A549 treated with CORT108297 at 1 μM for 4 hours (cell line): ENCODE data around the gene OR8B2. TPM values are rescaled to one million over a fixed set of nuclear protein-coding genes. Genes with fewer than 3 reads are reported as not detected.

Source experiments
- total RNA-seq: library from RNA; stranded (reverse); fragments of 200-300 nt; extraction: Qiagen RNA extraction; gene quantifications from 5 replicates; pipeline ENCODE4 v1.2.3, GENCODE V29; 2022

Gene OR8B2, protein sequence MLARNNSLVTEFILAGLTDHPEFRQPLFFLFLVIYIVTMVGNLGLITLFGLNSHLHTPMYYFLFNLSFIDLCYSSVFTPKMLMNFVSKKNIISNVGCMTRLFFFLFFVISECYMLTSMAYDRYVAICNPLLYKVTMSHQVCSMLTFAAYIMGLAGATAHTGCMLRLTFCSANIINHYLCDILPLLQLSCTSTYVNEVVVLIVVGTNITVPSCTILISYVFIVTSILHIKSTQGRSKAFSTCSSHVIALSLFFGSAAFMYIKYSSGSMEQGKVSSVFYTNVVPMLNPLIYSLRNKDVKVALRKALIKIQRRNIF
- not detected in 5 replicates for total RNA-seq

DNA sequence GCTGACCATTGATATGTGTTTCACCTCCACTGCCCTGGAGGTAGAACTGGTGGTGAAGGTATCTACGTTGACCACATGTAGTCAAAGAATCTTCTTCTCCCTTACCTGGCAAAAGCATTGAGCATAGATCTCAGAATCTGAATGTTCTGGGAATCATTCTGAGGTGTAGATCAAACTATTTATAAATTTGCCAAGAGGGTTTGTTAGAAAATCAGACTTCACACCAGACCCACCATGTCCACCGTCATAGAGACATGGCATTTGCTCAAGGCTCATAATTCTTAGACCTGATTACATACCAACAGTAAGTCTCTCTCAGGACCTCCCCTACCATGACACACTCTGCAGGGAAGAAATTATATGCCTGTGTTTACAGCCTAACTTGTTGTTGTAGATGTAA lies at the start of gene OR8B2:
TSS of gene OR8B2 (minus strand) at position 101 of the 400 bp plus-strand sequence. CDS start 1,156 bp downstream, outside the sequence.

DNA sequence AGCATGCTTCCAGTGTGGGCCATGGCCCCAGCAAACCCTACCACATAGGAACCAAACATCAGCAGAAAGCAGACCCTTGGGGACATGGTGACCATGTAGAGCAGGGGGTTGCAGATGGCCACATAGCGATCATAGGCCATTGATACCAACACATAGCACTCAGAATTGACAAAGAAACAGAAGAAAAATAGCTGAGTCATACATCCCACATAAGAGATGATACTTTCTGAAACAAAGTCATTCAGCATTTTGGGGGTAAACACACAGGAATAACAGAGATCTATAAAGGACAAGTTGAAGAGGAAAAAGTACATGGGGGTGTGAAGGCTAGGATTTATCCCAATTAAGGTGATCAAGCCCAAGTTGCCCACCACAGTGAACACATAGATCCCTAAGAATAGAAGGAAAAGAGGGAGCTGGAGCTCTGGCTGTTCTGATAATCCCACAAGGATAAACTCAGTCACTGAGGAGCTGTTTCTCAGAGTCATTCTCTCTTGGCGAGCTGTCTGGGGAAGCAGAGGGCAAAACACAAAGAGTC lies 40.2 kb upstream of the OR8B2 start, which contains the start of gene OR8B4:
TSS of gene OR8B4 (minus strand) at position 488 of the 538 bp plus-strand sequence. CDS start at position 488, 0 bp downstream.

DNA sequence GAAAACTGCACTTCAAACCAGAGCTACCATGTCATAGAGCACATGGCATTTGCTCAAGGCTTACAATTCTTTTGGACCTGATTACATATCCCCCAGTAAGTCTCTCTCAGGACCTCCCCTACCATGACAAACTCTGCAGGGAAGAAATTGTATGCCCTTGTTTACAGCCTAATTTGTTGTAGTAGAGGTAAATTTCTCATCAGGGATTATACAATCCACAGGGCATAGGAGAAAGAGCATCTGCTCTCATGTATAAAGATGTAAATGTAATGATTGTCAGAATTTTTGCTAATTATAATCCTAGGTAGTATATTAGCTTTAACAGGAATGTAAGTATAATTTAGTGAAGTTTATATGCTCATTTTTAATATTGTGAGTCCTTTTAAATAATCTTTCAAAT lies 14.6 kb upstream of the OR8B2 start, which contains the start of gene OR8B3:
TSS of gene OR8B3 (minus strand) at position 101 of the 400 bp plus-strand sequence. CDS start 1,673 bp downstream, outside the sequence.

Other genes with a start within 250 kb of the OR8B2 start
- not detected in 5 replicates for gene OR10D3, start 201.2 kb downstream of the OR8B2 start, total RNA-seq
- not detected in 5 replicates for gene OR8G1, start 143.4 kb downstream of the OR8B2 start, total RNA-seq
- gene OR8G5, start 128.1 kb downstream of the OR8B2 start, total RNA-seq: not detected in 5 replicates
- gene OR8D1, start 70.5 kb downstream of the OR8B2 start, total RNA-seq: not detected in 5 replicates
- not detected in 5 replicates for gene OR8D2, start 64.3 kb downstream of the OR8B2 start, total RNA-seq
- not detected in 5 replicates for gene OR8B3, start 14.5 kb upstream of the OR8B2 start, total RNA-seq
- gene OR8B4, start 40.4 kb upstream of the OR8B2 start, total RNA-seq: not detected in 5 replicates
- gene OR8B8, start 61.2 kb upstream of the OR8B2 start, total RNA-seq: not detected in 5 replicates
- gene OR8B12, start 159.2 kb upstream of the OR8B2 start, total RNA-seq: not detected in 5 replicates
- not detected in 5 replicates for gene OR8A1, start 185.5 kb upstream of the OR8B2 start, total RNA-seq
- not detected in 5 replicates for gene PANX3, start 226.9 kb upstream of the OR8B2 start, total RNA-seq
- gene TBRG1, start 238.4 kb upstream of the OR8B2 start, total RNA-seq: 16.2 to 18.0 TPM (median 17.1 TPM) in 5 replicates